Lung (tissue), 12 donors: ENCODE data around the gene USP27X. TPM values are rescaled to one million over a fixed set of nuclear protein-coding genes. Genes with fewer than 3 reads are reported as not detected.
A peak's percentile ranks its signal among the peaks of the same experiment; 100 is the strongest.

Source experiments
- ATAC-seq: fragments of 200-7000 bp; cut with Tn5 transposase; one replicate; pipeline ENCODE4 v1.9.1; 2020; ENCODE audit warnings: moderate number of reproducible peaks; ENCODE audit not compliant: insufficient read depth, low FRiP score
- DNase-seq, 3 donors: peaks; one replicate each; pipeline ENCODE4 v3.0.0-alpha.2; 2013 to 2017
- H3K27ac ChIP-seq, 2 donors: one replicate each; pipeline ENCODE4 v1.5.1; 2013; ENCODE audit warnings: mild to moderate bottlenecking in 2 of 2, moderate library complexity in 2 of 2, control low read depth in 1 of 2, inconsistent platforms in 1 of 2, low read depth in 1 of 2, low read length in 1 of 2
- H3K27me3 ChIP-seq, 3 donors: one replicate each; pipeline ENCODE4 v1.5.1; 2013; ENCODE audit warnings: low read length in 2 of 3; ENCODE audit not compliant: control insufficient read depth in 3 of 3, insufficient read depth in 3 of 3
- H3K36me3 ChIP-seq, 4 donors: one replicate each; pipeline ENCODE4 v1.5.1; 2013; ENCODE audit warnings: low read length in 4 of 4, mild to moderate bottlenecking in 1 of 4, moderate library complexity in 1 of 4; ENCODE audit not compliant: control insufficient read depth in 4 of 4, insufficient read depth in 4 of 4
- H3K4me1 ChIP-seq, 5 donors: one replicate each; pipeline ENCODE4 v1.5.1; 2013; ENCODE audit warnings: low read length in 5 of 5, mild to moderate bottlenecking in 2 of 5, moderate library complexity in 1 of 5; ENCODE audit not compliant: control insufficient read depth in 5 of 5, insufficient read depth in 5 of 5
- H3K4me3 ChIP-seq: one replicate; pipeline ENCODE4 v1.5.1; 2013; ENCODE audit warnings: mild to moderate bottlenecking, control low read depth, moderate library complexity
- H3K9ac ChIP-seq, 2 donors: one replicate each; pipeline ENCODE4 v1.5.1; 2013; ENCODE audit warnings: low read length in 2 of 2, control low read depth in 1 of 2; ENCODE audit not compliant: insufficient read depth in 1 of 2
- H3K9me3 ChIP-seq, 4 donors: one replicate each; pipeline ENCODE4 v1.5.1; 2013; ENCODE audit warnings: low read length in 3 of 4, mild to moderate bottlenecking in 1 of 4, moderate library complexity in 1 of 4; ENCODE audit not compliant: control insufficient read depth in 4 of 4, insufficient read depth in 3 of 4
- WGBS, 2 donors: extraction: QIAGEN DNeasy Blood & Tissue Kit; methylation state at CpG; one replicate each; pipeline ENCODE4 v1.1.7; 2013; 5-methylcytosine and 5-hydroxymethylcytosine counted together
- polyA plus RNA-seq, 2 donors: library from polyadenylated mRNA; stranded (reverse); fragments of 200-250 nt; gene quantifications; one replicate each; pipeline ENCODE4 v1.2.1, GENCODE V29; 2013
- total RNA-seq, 2 donors: library from RNA; depleted of rRNA in 1 of 2; stranded (reverse); fragments of >200 nt in 1 of 2; gene quantifications; one replicate each; pipeline ENCODE4 v1.2.1, GENCODE V29; 2014 to 2021
- TF ChIP-seq, protein P1 (sequence below): IDR thresholded peaks from 2 replicates; pipeline ENCODE4 v1.5.1; 2012; ENCODE audit warnings: mild to moderate bottlenecking; ENCODE audit errors: control extremely low read depth, extremely low read depth
- donor health status: control.
- donor health status: control.
- donor health status: Bipolar disorder and iron deficiency.
- donor health status: healthy.
- donor health status: DM: yes; HTN: yes; CAD: no.

Gene USP27X
- total and polyA plus RNA-seq, 4 donors: 2.0 to 5.0 (median 3.9) TPM

DNA sequence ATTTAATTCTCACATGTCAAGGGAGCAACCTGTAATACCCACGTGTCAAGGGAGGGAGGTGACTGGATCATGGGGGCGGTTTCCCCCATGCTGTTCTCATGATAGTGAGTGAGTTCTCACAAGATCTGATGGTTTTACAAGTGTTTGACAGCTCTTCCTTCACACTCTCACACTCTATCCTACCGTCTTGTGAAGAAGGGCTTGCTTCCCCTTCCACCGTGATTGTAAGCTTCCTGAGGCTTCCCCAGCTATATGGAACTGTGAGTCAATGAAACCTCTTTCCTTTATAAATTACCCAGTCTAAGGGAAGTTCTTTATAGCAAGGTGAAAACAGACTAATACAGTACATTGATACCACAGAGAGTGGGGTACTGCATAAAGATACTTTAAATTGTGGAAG, 17.7 kb downstream of the USP27X start:
- DNase-seq: no peak
- TF ChIP-seq, protein P1, sequence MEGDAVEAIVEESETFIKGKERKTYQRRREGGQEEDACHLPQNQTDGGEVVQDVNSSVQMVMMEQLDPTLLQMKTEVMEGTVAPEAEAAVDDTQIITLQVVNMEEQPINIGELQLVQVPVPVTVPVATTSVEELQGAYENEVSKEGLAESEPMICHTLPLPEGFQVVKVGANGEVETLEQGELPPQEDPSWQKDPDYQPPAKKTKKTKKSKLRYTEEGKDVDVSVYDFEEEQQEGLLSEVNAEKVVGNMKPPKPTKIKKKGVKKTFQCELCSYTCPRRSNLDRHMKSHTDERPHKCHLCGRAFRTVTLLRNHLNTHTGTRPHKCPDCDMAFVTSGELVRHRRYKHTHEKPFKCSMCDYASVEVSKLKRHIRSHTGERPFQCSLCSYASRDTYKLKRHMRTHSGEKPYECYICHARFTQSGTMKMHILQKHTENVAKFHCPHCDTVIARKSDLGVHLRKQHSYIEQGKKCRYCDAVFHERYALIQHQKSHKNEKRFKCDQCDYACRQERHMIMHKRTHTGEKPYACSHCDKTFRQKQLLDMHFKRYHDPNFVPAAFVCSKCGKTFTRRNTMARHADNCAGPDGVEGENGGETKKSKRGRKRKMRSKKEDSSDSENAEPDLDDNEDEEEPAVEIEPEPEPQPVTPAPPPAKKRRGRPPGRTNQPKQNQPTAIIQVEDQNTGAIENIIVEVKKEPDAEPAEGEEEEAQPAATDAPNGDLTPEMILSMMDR: no peak
- H3K9ac ChIP-seq: no peak overlapping the region
- H3K36me3 ChIP-seq: no peaks in the 10 kb centered on the region
- peaks cover 2 to 10% (median 3%) of the 10 kb centered on the region in 3 donors for H3K27me3 ChIP-seq
- ATAC-seq: no peak
- H3K9me3 ChIP-seq: peaks cover 0 to 9% (median 0%) of the 10 kb centered on the region in 4 donors
- H3K4me1 ChIP-seq: no peaks in the 10 kb centered on the region
- WGBS, 2 donors: 69 to 90% methylated on average over 4 of the region's 4 CpGs
- H3K27ac ChIP-seq: no peak overlapping the region
- H3K4me3 ChIP-seq: no peak overlapping the region

DNA sequence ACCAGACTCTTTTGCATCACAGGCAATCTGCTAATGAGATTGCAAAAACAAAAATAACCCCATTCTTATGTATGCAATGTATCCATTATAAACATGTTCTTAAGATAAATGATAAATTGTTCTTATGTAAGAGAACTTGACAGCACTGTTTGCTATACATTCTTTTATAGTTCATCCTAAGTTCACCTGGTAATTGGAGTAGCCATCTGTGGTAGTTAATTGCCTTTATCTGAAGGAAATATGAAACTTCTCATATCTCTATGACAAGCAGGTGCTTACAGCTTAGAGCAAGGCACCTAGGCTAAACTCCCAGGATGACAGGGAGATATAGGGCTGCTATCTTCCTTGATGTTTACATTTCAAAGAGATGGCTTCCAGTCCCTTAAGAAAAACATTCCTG, 21.8 kb downstream of the USP27X start:
- Histone ChIP-seq H3K27ac (no peak overlapping the region), H3K27me3 (peaks cover 2 to 10% (median 3%) of the 10 kb centered on the region in 3 donors), H3K4me3 (no peak overlapping the region), H3K36me3 (no peaks in the 10 kb centered on the region), H3K9ac (no peak overlapping the region), H3K4me1 (no peaks in the 10 kb centered on the region), H3K9me3 (peaks cover 0 to 9% (median 0%) of the 10 kb centered on the region in 4 donors)
- TF ChIP-seq, protein P1: no peak
- ATAC-seq (no peak), DNase-seq (no peak)

DNA sequence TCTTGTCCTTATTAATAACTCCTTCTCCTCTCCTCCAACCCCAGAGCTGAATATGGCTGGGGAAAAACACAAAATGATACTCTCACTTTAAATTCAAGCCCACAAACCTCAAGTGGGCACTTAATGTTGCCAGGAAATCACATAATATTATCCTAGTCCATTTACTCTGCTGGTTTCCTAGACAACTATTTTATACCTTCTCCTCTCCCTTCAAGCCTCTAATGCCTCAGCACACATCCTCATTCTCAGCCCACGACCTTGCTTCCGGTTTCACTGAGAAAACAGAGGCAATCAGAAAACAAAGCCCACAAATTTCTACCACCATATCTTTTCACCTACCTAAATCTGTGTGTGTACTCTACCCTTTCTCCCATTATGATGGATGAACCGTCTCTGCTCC, 31.1 kb downstream of the USP27X start:
- no peak for ATAC-seq
- no peak overlapping the region for H3K4me3 ChIP-seq
- H3K36me3 ChIP-seq: no peaks in the 10 kb centered on the region
- TF ChIP-seq, protein P1: no peak
- H3K27me3 ChIP-seq: peaks cover 0 to 8% (median 8%) of the 10 kb centered on the region in 3 donors
- 26 to 38% methylated on average over 3 of the region's 3 CpGs for WGBS, 2 donors
- H3K9me3 ChIP-seq: no peaks in the 10 kb centered on the region
- H3K4me1 ChIP-seq: peaks cover 0 to 2% (median 0%) of the 10 kb centered on the region in 5 donors
- H3K9ac ChIP-seq: no peak overlapping the region
- DNase-seq: peak in 2 of 3 donors; percentile 20 to 44
- H3K27ac ChIP-seq: no peak overlapping the region

DNA sequence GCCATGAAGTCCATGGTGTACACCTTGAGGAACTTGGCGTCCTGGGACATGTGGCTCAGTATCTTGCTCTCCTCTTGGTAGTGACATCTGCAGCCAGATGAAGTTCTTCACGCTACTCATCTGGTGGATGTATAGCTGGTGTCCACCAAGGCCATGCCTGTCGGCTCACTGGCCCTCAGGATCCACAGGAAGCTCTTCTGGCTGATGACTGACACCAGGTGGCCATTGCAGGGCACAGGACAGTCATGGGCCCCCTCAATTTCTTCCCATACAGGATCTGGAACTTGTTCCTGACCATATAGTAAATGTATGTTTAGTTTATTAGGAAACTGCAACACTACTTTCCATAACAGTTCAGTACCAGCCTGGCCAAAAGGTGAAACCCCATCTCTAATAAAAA, 32.8 kb downstream of the USP27X start:
- Histone ChIP-seq H3K9me3 (no peaks in the 10 kb centered on the region), H3K9ac (no peak overlapping the region), H3K27me3 (peaks cover 0 to 8% (median 8%) of the 10 kb centered on the region in 3 donors), H3K27ac (no peak overlapping the region), H3K4me3 (no peak overlapping the region), H3K36me3 (no peaks in the 10 kb centered on the region), H3K4me1 (peaks cover 0 to 2% (median 0%) of the 10 kb centered on the region in 5 donors)
- 73 to 88% methylated on average over 3 of the region's 3 CpGs for WGBS, 2 donors
- no peak for DNase-seq
- ATAC-seq: no peak
- TF ChIP-seq, protein P1: no peak
